ENCODE data around the gene CCDC78.
A peak's percentile ranks its signal among the peaks of the same experiment; 100 is the strongest.
"Not testable (repeated sequence)": the region's sequence is repeated elsewhere in the genome, so short reads cannot be mapped to it uniquely, and the experiment has no call there.

CCDC78 gene

DNA sequence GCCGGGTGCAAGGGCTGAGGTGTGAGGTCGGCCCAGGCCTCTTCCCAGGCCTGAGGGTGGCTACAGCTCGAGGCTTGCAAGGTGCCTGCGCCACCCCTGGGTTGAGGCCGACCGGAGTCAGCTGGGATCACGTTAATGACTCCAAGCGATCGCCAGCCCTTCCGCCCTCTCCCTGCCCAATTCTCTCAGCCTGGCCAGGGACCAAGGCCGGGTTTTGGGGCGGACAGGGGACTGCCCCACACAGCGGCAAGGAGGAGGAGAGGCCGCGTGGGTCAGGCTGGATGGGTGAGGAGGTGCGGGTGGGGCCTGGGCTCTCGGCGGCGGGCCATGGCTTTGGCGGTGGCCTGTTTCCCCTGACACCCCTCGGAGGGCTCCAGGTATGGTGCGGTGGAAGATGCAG is 32.9 kb downstream of the CCDC78 start:
- no peak for DNase-seq (ENCODE audit: low spot score)

DNA sequence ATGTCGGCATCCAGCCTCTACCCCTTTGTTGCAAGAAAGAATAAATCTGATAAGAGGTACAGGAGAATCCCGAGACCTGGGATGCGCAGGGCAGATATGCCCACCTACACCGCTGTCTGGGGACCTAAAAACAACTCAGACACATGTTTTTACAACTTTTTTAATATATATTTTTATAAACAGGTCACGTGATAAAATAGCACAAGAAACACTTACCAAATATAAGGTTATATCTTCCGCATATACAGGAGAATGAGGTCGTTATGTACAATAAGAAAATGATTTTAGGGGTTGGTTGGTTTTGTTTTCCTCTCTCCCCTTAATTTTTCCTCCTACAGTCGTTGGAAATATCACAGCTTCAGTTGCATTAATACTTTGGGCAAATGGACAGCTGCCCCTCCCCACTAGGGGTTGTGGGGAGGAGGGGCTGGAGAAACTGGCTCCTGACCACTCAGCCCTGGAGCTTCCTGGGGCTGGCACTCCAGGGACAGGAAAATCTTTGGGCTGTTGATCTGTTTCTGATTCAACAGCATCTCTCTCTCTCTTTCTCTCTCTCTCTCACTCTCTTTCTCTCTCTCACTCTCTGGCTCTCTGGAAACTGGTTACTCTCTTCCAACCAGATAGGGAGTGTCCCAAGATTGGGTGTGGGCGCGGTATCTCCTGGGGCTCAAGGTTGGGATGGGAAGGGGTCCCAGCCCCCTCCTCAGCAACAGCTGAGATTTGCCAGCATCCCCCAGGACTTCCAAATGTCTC is 33.7 kb downstream of the CCDC78 start:
- no peak for DNase-seq (ENCODE audit: low spot score)

GRCh38 chr16:691242-691641 is 35.0 kb downstream of the CCDC78 start:
- DNase-seq (ENCODE audit: low spot score) = not testable (repeated sequence)

DNA sequence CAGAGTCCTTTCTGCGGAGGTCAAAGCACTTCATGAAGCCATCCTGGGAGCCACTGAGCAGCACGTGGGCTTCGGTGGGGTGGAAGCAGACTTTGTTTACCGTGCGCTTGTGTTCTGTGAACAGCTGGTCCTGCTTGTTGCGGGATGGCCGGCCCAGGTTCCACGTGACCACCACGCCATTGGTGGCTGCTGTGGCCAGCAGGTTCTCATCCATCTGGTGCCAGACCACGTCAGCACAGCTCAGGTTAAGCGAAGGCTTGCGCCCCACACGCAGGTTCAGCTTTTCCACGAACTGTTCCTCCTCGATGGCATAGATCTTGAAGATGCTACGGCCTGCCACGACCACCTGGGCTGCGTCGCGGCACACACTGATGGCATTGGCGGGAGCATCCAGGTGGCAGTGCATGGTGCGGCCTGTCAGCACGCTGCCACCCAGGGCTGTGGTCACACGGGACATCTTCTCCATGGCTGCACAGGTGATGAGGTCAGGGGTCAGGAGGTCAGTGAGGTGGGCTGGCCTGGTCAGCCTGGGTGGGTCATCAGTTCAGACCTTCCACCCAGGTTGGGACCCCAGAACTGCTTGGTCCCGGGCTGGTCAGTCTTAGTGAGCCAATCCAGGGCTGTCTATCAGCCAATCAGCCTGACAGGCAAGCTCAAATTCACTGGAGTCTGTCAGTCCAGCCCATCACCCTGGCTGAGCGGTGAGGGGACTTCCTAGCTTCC is 36.9 kb downstream of the CCDC78 start:
- no peak for DNase-seq (ENCODE audit: low spot score)

DNA sequence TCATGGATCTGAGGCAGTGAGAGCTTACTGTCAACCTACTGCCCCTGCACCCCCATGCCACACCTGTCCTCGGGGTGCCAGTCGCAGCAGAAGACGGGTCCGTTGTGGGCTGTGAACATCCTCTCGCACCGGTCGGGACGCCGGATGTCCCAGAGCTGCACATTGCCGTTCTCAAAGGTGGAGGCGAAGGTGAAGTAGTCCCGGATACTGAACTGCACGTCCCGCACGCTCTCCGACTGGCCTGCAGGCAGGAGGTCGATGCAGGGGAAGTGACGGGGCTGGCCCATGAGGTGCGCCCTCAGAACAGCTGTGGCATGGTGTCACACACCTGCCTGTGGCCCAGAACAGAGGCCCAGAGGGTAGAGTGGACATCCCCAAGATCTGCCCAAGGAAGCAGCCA is 38.7 kb downstream of the CCDC78 start:
- DNase-seq (ENCODE audit: low spot score) = no peak

DNA sequence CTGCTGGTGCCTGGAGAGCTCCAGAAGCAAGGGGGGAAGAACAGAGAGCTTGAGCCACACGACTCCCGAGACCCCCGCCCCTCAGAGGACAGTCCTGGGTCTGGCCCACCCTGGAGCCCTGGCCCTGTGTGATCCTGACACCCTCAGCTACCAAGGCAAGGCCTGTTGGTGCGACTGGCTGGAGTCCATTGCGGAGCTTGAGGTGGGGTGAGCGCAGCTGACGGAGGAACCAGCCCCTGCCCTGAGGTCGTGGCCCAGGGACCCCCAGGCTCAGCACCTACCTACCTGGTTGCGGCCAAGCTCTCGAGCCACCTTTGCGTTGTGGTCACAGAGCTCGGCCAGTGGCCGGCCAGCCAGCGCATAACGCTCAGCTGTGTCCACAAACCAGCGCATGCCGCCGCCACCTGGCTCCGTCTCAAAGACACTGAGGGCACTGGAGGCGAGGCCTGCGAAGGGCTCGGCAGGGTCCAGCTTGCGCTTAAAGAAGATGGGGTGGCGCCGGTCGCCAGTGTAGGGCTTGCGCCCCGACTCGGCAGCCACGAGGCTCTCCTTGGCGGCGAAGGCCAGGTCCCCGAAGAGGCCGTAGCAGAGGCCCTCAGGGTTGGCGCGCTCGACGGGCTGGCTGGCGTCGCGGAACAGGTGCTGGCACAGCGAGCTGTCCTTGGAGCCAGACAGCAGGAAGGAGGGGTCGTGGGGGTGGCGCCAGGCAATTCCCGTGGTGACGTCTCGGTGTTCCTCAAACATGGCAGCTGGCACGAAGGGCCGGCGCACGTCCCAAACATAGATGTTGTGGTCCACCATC is 39.6 kb downstream of the CCDC78 start:
- no peak for DNase-seq (ENCODE audit: low spot score)

GRCh38 chr16:685967-686366 is 40.3 kb downstream of the CCDC78 start:
- no peak for DNase-seq (ENCODE audit: low spot score)

- DNase-seq (ENCODE audit: low spot score) = no peak
Observed at GRCh38 chr16:684961-685696, 41.1 kb downstream of the CCDC78 start.

DNA sequence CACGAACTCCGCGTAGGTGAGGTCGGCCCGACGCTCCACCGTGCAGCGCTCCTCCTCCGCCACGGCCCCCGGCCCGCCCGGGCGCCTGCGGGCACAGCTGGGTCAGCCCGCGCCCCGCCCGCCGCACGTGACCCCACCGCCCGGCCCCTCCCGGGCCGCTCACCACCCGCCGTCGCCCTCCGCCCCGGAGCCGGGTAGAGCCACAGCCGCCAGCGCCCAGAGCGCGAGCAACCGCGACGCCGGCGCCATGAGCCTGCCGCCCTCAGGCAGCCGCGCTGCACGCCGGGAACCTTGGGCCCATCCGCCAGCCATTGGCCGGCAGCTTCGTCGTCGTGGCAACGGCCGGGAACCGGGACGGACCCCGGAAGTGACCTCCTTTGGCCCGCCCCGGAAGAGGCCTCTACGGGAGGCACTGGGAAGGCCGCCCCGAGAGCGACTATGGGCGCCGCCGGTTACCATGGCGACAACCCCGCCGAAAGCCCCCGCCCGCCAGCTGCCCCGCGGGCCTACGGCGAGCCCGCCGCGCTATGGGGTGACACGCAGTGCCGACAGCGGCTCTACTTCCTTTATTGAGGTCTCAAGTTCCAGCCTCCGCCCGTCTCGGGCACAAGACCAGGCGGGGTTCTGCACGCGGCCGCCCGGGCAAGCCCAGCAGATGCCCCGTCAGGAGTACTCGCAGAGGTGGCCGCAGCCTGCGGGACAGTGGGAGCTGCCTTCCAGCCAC is 42.0 kb downstream of the CCDC78 start, which contains the start of gene JMJD8:
Gene JMJD8 (minus strand): TSS at position 264 of the 724 bp plus-strand sequence. CDS start 15 bp downstream, at position 249.
- DNase-seq (ENCODE audit: low spot score) = peak; percentile 94

DNA sequence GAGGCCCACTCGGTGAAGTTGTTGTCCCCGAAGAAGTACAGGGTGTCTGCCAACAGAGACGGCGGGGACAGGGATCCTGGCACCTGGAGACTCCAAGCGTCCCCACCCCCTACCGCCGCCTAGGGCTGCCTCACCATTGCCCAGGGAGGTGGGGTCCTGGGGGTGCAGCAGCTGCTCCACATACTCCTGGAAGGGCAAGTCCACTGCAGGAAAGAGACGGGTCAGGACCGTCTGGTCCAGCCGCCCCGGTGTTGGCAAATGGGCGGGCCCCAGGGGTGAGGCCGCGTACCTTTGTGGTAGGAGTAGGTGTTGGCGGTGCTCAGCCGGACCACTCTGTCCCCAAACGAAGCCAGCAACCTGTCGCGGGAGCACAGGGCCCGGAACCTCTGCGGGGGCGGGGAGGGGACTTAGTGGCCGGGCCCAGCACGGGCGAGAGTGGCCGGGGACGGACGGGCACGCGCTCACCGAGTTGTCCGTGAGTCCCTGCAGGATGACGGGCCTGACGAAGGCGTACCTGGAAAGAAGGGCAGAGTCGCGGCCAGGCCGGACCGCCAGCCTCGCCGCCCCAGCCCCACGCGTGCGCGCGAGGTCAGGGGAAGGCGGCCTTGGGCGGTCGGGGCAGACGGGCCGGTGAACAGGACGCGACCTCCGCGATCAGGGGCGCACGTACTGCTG is 42.7 kb downstream of the CCDC78 start:
- no peak for DNase-seq (ENCODE audit: low spot score)

- DNase-seq (ENCODE audit: low spot score) = no peak
Observed at GRCh38 chr16:682493-683395, 43.5 kb downstream of the CCDC78 start.

DNA sequence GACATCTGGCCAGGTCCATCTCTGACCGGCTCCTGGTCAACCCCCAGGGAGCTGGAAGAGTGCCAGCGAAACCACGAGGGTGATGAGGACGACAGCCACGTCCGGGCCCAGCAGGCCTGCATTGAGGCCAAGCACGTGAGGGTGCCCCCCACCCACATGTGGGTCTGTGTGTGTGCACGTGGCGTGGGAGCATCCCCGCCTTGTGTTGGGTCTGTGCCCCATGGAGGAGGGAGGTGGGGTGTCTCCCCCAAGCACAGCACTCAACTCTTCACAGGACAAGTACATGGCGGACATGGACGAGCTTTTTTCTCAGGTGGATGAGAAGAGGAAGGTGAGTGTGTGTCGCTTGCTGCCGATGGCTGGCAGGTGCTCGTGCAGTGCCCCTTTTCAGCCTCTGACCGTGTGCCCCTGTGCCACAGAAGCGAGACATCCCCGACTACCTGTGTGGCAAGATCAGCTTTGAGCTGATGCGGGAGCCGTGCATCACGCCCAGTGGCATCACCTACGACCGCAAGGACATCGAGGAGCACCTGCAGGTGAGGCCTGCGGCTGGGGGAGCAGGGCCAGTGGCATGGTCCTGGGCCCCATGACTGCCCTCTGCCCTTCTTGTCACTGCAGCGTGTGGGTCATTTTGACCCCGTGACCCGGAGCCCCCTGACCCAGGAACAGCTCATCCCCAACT is 44.4 kb downstream of the CCDC78 start:
- no peak for DNase-seq (ENCODE audit: low spot score)

DNA sequence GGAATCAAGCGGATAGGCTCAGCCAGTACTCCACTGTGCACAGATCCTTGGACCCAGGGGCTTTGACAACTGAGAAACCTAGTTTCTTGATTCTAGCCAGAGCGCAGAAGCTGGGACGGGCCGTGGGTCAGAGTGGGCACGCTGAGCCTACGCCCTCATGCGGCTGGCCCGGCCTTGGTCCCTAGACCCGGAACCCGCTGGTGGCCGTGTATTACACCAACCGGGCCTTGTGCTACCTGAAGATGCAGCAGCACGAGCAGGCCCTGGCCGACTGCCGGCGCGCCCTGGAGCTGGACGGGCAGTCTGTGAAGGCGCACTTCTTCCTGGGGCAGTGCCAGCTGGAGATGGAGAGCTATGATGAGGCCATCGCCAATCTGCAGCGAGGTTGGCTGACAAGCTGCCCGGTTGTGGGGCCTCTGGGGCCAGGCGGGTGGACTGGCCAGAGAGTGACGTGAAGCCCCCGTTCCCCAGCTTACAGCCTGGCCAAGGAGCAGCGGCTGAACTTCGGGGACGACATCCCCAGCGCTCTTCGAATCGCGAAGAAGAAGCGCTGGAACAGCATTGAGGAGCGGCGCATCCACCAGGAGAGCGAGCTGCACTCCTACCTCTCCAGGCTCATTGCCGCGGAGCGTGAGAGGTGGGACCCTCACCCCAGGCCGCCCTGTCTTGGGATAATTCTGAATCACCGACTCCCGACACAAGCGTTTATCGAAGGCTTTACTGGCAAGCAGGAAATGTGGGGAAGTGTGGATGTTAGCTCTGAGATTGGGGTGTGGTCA is 45.1 kb downstream of the CCDC78 start:
- DNase-seq (ENCODE audit: low spot score) = no peak

DNA sequence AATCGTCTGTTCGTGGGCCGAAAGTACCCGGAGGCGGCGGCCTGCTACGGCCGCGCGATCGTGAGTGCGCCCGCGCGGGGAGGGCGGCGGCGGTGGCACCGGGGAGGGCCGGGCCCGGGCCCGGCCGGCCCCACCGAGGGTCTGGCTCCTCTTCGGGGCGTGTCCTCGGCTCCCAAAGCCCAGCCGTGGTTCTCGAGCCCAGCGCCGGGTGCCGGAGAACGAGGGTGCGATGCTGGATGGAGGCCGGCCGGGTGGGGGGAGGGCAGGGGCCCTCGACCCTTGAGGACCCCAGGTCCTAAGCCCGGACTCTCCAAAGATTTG is 45.7 kb downstream of the CCDC78 start:
- DNase-seq (ENCODE audit: low spot score) = no peak

- DNase-seq (ENCODE audit: low spot score) = peak; percentile 85
Observed at GRCh38 chr16:679814-680624, 46.2 kb downstream of the CCDC78 start, which contains the start of gene STUB1. TSS of gene STUB1 (plus strand) at chr16:680410. CDS start at chr16:680526, 116 bp downstream.

GRCh38 chr16:678858-679813 is 47.1 kb downstream of the CCDC78 start:
- peak; percentile 69 for DNase-seq (ENCODE audit: low spot score)
